Measurements from ENCODE around the gene EIF3L.

The EIF3L gene

DNA sequence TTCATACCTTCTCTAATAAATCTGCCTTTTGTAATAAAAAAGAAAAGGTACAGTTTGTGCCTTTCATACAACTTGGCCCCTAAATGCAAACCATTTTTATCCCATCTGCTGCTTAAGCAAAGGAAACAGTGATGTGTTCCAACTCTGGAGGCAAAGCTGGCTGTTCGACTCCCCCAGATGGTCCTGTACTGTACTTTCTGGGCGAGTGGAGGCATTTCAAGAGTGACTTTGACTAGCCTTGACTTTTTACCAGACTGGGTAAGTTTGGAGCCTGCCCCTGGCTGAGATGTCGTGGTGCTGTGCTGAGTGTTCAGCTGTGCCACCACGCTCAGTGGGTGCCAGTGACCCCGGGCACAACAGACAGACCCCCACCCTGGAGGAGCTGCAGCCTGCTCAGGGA lies 67.1 kb downstream of the EIF3L start:
- DNase-seq (ENCODE audit: low read depth), result no peak
- TF ChIP-seq, protein P1, sequence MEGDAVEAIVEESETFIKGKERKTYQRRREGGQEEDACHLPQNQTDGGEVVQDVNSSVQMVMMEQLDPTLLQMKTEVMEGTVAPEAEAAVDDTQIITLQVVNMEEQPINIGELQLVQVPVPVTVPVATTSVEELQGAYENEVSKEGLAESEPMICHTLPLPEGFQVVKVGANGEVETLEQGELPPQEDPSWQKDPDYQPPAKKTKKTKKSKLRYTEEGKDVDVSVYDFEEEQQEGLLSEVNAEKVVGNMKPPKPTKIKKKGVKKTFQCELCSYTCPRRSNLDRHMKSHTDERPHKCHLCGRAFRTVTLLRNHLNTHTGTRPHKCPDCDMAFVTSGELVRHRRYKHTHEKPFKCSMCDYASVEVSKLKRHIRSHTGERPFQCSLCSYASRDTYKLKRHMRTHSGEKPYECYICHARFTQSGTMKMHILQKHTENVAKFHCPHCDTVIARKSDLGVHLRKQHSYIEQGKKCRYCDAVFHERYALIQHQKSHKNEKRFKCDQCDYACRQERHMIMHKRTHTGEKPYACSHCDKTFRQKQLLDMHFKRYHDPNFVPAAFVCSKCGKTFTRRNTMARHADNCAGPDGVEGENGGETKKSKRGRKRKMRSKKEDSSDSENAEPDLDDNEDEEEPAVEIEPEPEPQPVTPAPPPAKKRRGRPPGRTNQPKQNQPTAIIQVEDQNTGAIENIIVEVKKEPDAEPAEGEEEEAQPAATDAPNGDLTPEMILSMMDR (conservative IDR thresholded peaks at IDR 0.05; ENCODE audit: low read depth, low read length), result no peak
- no peak overlapping the region for H3K4me3 ChIP-seq (ENCODE audit: low read depth, low read length)

DNA sequence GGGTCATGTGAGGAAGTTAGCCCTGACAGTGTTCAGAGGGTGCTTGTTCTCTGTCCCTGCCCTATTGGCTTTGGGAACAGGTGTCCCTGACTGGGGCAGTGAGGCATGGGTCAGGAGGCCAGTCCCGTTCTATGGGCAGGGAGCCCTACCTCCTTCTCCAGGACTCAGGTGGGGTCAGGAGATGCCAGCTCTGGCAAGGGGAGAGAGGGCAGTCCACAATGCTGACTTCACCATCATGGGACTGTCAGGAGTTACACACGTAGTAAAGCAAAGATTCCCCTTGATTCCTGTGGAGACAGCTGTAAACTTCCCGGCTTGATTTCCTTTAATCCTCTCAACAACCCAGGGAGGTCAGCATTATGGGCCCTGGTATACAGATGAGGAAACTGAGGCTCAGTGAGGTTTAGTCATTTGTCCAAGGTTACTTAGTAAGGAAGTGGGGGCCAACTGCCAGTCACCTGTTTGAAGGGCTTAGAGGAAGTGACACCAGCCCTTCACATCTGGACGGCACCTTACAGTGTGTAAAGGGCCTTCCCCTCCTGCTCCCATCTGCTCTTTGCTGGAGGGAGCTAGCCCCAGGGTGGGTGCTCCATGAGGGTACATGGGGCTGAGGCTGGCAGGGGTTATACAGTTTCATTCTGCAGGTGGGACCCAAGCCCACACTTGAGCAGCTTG lies 68.8 kb downstream of the EIF3L start:
- no peak overlapping the region for H3K4me3 ChIP-seq (ENCODE audit: low read depth, low read length)
- TF ChIP-seq, protein P1 (conservative IDR thresholded peaks at IDR 0.05; ENCODE audit: low read depth, low read length), result no peak
- no peak for DNase-seq (ENCODE audit: low read depth)

DNA sequence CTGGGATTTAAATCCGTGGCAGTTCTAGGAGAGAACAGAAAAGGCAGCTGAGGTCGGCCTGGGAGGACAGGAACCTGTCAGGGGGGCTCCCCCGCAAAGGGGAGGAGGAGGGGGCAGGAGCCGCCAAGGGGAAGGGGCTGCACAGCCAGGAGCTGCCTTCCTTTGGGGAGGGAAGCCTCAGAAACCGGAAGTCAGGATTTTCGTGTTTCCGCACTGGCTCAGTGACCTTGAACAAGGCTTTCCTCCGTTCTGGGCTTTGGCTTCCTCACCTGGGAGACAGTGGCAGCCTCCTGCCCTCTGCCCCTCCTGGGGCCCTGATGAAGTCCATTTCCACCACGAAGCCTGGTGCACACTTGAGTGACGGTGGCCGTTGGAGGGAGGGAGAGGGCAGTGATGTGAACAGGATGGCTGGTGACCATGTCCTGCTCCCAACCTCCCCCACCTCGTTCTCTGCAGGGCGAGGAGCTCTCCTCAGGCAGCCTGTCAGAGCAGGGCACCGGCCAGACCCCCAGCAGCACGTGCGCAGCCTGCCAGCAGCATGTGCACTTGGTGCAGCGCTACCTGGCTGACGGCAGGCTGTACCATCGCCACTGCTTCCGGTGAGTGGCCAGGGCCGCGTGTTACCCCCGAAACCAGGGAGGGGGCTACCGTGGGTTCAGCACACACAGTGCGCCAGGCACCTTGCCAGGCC lies 69.5 kb downstream of the EIF3L start:
- H3K4me3 ChIP-seq (ENCODE audit: low read depth, low read length), result no peak overlapping the region
- DNase-seq (ENCODE audit: low read depth), result no peak
- TF ChIP-seq, protein P1 (conservative IDR thresholded peaks at IDR 0.05; ENCODE audit: low read depth, low read length), result no peak

DNA sequence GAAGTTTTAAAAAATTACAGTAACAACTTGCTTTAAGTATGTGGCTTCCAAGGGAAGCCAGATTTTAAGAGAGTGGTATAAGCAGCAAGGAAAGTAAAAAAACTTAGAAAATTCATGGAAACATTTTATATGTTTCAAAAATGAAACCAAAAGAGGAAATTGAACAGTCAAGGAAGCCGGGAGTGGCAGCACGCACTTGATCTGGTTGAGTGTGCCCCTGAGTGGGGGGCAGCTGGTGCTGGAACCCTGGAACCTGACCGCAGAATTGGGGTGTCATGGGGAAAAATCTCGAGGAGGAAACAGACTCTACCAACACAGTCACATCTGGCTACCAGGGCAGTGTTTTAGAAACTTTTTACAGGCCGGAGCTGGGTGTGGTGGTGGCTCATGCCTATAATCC lies 70.9 kb downstream of the EIF3L start:
- TF ChIP-seq, protein P1 (conservative IDR thresholded peaks at IDR 0.05; ENCODE audit: low read depth, low read length), result no peak
- no peak overlapping the region for H3K4me3 ChIP-seq (ENCODE audit: low read depth, low read length)
- DNase-seq (ENCODE audit: low read depth), result no peak

DNA sequence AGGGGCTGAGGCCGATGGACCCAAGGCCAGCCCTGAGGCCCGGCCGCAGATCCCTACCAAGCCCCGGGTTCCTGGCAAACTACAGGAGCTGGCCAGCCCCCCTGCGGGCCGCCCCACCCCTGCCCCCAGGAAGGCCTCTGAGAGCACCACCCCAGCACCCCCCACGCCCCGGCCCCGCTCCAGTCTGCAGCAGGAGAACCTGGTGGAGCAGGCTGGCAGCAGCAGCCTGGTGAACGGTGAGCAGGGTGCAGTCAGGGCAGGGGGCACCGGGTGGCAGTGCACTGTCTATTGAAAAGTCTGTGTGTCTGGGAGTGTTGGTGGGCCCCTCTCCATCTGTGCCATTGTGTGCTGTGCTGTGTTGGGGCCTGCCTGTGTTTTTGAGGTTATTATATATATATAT lies 73.0 kb downstream of the EIF3L start:
- TF ChIP-seq, protein P1 (conservative IDR thresholded peaks at IDR 0.05; ENCODE audit: low read depth, low read length), result no peak
- DNase-seq (ENCODE audit: low read depth), result no peak
- no peak overlapping the region for H3K4me3 ChIP-seq (ENCODE audit: low read depth, low read length)

DNA sequence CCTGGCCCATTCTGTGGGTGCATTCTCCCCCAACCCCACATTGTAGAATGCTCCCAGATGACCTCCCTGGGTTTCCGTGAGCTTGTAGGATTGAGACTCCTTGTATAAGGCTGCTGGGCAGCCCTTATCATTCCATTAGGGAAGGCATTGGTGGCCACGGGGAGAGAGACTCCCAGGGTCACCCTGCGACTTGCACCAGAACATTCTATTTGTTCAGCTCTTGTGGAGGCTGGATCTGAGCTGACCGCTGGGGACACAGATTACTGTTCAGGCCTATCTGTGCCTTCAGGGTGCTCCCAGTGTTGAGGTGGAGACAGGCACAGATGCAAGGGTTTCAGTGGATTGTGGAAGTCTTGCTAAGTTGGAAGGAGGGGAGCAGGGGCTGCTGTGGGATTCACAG lies 74.7 kb downstream of the EIF3L start:
- TF ChIP-seq, protein P1 (conservative IDR thresholded peaks at IDR 0.05; ENCODE audit: low read depth, low read length), result no peak

More for the DNA sequence above, 74.7 kb downstream of the EIF3L start:
- no peak overlapping the region for H3K4me3 ChIP-seq (ENCODE audit: low read depth, low read length)
- no peak for DNase-seq (ENCODE audit: low read depth)

Data from choroid plexus epithelial cell (primary cell).